SK-N-MC (cell line): ENCODE data around the gene DNAAF6.

ENCODE experiments used
- DNase-seq: peaks from one replicate; pipeline ENCODE4 v3.0.0-alpha.2; 2011; ENCODE audit warnings: low read depth, low spot score
- H3K27ac ChIP-seq: fragments of 200-600 bp; sonication (generic); 2 replicates; pipeline ENCODE4 v1.5.1; 2016; ENCODE audit warnings: mixed run types
- H3K36me3 ChIP-seq: fragments of 200-600 bp; sonication (generic); 2 replicates; pipeline ENCODE4 v1.6.1; 2017; ENCODE audit warnings: antibody characterized with exemption, low read length, mixed read lengths; ENCODE audit not compliant: insufficient read depth
- H3K4me3 ChIP-seq: fragments of 200-600 bp; sonication (generic); 2 replicates; pipeline ENCODE4 v1.5.1; 2016
- H3K9ac ChIP-seq: fragments of 200-600 bp; sonication (generic); 2 replicates; pipeline ENCODE4 v1.8.0; 2017; ENCODE audit warnings: mixed run types, mixed read lengths; ENCODE audit not compliant: insufficient read length
- H3K9me3 ChIP-seq: fragments of 200-600 bp; sonication (generic); 2 replicates; pipeline ENCODE4 v1.6.1; 2017; ENCODE audit warnings: low read depth, mild to moderate bottlenecking, antibody characterized with exemption, low read length, moderate library complexity, mixed read lengths
- EZH2 ChIP-seq: fragments of 200-600 bp; sonication (generic); IDR thresholded peaks from one replicate; pipeline ENCODE4 v1.6.1; 2017; ENCODE audit warnings: antibody characterized with exemption
- FOXP2 ChIP-seq: optimal IDR thresholded peaks from 2 replicates; pipeline ENCODE3; 2011; ENCODE audit warnings: mild to moderate bottlenecking, moderate library complexity; ENCODE audit not compliant: insufficient read depth; ENCODE audit errors: extremely low read length, control extremely low read depth
- POLR2AphosphoS5 ChIP-seq: IDR thresholded peaks from 2 replicates; pipeline ENCODE4 v1.6.1; 2012; ENCODE audit warnings: mild to moderate bottlenecking, low read depth, low read length, borderline replicate concordance

DNAAF6 gene

GRCh38 chrX:107199491-107199890 is 6.9 kb upstream of the DNAAF6 start:
- no peak for TF ChIP-seq POLR2AphosphoS5
- no peak for TF ChIP-seq EZH2
- no peak for TF ChIP-seq FOXP2
- Histone ChIP-seq H3K27ac (no peak overlapping the region), H3K4me3 (no peak overlapping the region), H3K36me3 (no peaks in the 10 kb centered on the region), H3K9me3 (no peaks in the 10 kb centered on the region), H3K9ac (no peak overlapping the region)
- no peak for DNase-seq

GRCh38 chrX:107204068-107204605 is 2.3 kb upstream of the DNAAF6 start:
- no peaks in the 10 kb centered on the region for H3K36me3 ChIP-seq

DNA sequence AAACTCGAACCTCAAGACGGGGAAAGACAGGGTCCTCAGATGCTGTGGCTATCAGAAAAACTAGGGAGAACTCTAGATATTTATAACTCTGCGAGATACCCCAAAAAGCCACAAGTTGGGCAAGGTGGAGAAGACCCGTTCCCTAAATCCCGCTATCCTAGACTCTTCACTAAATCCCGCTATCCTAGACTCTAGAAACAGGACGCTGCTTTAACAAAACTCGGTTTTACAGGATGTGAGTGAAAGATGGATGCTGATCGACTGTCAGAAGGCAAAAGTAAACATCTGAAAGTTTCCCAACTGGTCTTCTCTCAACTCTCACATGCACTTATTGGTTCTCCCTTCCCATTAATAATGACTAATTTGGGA is 270 bp downstream of the DNAAF6 start:
- H3K4me3 ChIP-seq: peak overlapping the region; percentile 77
- H3K36me3 ChIP-seq: no peaks in the 10 kb centered on the region
- H3K9ac ChIP-seq: no peak overlapping the region
- DNase-seq: no peak
- no peaks in the 10 kb centered on the region for H3K9me3 ChIP-seq
- TF ChIP-seq EZH2 (no peak), FOXP2 (no peak), POLR2AphosphoS5 (no peak)
- H3K27ac ChIP-seq: no peak overlapping the region

More at GRCh38 chrX:107204068-107204605, 2.3 kb upstream of the DNAAF6 start:
- TF ChIP-seq EZH2 (no peak), FOXP2 (no peak), POLR2AphosphoS5 (no peak)
- Histone ChIP-seq H3K4me3 (no peak overlapping the region), H3K9ac (no peak overlapping the region), H3K27ac (no peak overlapping the region), H3K9me3 (no peaks in the 10 kb centered on the region)
- DNase-seq: no peak

DNA sequence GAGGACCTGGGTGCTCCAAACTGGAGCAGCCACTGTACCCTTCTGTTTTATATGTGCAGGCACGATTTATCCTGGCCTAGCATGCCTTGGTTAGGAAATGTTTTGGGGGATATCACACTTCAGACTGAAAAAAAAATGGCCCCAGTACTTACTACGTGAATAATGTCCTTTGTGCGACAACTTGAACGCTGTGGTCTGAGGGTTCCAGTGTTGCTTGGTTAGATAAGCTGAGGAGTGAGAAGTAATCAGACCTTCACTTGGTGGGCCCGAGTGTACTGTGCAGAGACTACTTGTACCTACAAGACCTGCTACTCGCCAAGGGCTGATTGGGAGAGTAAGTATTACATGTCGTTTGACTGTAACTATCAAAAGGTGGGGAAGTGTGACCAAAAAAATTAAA is 678 bp downstream of the DNAAF6 start:
- Histone ChIP-seq H3K4me3 (no peak overlapping the region), H3K9ac (no peak overlapping the region), H3K36me3 (no peaks in the 10 kb centered on the region), H3K9me3 (no peaks in the 10 kb centered on the region), H3K27ac (no peak overlapping the region)
- TF ChIP-seq FOXP2 (no peak), EZH2 (no peak), POLR2AphosphoS5 (no peak)
- DNase-seq: no peak

DNA sequence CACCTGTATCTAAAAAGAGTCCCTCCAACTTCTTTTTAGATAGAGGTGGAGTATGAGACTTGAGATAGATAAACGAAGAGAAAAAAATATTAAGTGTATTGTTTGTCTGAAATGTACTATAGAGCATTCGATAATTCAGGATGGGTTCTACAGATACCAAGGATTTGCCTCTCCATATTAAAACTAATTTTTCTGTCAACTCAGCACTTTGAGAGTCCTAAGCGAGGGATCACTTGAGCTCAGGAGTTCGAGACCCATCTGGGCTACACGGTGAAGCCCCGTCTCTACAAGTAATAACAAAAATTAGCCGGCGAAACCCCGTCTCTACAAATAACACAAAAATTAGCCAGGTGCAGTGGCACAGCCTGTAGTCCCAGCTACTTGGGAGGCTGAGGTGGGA is 1.5 kb downstream of the DNAAF6 start:
- no peak overlapping the region for H3K9ac ChIP-seq
- H3K36me3 ChIP-seq: no peaks in the 10 kb centered on the region
- no peaks in the 10 kb centered on the region for H3K9me3 ChIP-seq
- H3K4me3 ChIP-seq: no peak overlapping the region
- no peak for DNase-seq
- H3K27ac ChIP-seq: no peak overlapping the region
- TF ChIP-seq POLR2AphosphoS5 (no peak), FOXP2 (no peak), EZH2 (no peak)

DNA sequence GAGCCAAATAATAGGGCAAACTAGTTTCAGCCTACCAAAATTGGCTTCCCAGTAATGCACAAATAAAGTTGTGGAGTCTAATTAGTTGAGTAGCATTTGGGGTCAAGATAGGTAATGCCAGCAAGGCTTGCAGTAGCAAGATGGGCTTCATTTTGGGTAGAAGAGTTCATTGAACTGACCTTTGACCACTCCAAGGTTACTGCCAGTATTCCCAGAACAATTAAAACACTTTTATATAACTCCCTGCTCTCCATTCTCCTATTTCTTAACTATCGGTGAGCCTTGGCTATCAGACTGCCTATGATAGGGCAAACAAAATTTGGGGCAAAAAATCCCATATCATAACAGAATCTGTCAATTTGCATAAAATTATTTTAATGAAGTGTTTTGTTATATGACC is 7.1 kb downstream of the DNAAF6 start:
- H3K9ac ChIP-seq: no peak overlapping the region
- TF ChIP-seq POLR2AphosphoS5: no peak
- no peak for TF ChIP-seq EZH2
- TF ChIP-seq FOXP2: no peak
- no peak overlapping the region for H3K4me3 ChIP-seq
- H3K27ac ChIP-seq: no peak overlapping the region
- no peak for DNase-seq
- no peaks in the 10 kb centered on the region for H3K9me3 ChIP-seq
- no peaks in the 10 kb centered on the region for H3K36me3 ChIP-seq

- TF ChIP-seq EZH2: no peak
- no peak for TF ChIP-seq FOXP2
- no peak for TF ChIP-seq POLR2AphosphoS5
- no peak for DNase-seq
- Histone ChIP-seq H3K4me3 (no peak overlapping the region), H3K9me3 (no peaks in the 10 kb centered on the region), H3K27ac (no peak overlapping the region), H3K36me3 (no peaks in the 10 kb centered on the region), H3K9ac (no peak overlapping the region)
Observed at GRCh38 chrX:107226757-107227156, 20.3 kb downstream of the DNAAF6 start.

DNA sequence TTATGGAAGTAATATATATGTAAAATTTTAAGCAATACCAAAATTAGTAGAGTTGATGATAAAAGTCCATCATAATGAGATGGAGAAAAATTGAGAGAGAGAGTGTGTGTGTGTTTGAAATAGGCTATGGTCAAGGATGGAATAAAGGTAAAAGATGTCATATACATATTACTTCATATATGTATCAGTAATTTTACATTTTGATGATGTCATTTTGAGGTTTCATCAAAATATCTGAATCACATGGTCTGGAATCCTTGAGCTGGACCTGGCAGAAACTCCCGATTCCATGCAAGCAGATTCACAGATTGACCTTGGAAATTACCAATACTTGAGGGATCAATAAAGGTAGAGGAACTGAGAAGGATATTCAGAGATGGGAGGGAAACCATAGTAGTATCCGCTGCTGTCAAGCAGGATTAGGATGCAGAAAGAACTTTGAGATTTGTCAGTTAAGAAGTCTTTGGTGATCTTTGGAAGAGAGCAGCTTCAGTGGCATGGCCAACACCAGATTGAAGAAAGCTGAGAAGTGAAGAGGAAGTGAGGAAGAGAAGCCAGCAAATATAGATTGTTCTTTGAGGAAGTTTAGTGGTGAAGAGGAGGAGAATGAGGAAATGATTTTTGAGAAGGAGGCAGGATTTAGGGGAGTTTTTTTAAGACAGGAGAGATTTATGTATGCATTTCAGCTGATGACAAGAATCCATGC is 21.5 kb downstream of the DNAAF6 start:
- Histone ChIP-seq H3K4me3 (no peak overlapping the region), H3K9ac (no peak overlapping the region), H3K9me3 (no peaks in the 10 kb centered on the region), H3K36me3 (no peaks in the 10 kb centered on the region), H3K27ac (no peak overlapping the region)
- no peak for DNase-seq
- no peak for TF ChIP-seq POLR2AphosphoS5

DNA sequence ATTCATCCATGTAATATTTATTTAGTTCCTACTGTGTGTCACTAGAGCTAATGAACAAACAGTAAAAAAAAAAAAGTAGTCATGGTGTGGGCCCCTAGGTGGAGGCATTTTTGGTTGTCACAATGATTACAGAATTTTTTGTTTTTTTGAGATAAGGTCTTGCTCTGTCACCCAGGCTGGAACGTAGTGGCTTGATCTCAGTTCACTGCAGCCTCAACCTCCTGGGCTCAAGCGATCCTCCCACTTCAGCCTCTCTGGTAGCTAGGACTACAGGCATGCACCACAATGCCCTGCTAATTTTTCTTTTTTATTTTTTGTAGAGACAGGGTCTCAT is 22.0 kb downstream of the DNAAF6 start:
- no peak for TF ChIP-seq POLR2AphosphoS5
- no peak for TF ChIP-seq FOXP2
- TF ChIP-seq EZH2: no peak

More for the DNA sequence above, 22.0 kb downstream of the DNAAF6 start:
- H3K9ac ChIP-seq: no peak overlapping the region
- no peak for DNase-seq
- no peaks in the 10 kb centered on the region for H3K36me3 ChIP-seq
- no peak overlapping the region for H3K27ac ChIP-seq
- H3K9me3 ChIP-seq: no peaks in the 10 kb centered on the region
- no peak overlapping the region for H3K4me3 ChIP-seq
